ENCODE measurements around the gene AHRR.

The AHRR gene

DNA sequence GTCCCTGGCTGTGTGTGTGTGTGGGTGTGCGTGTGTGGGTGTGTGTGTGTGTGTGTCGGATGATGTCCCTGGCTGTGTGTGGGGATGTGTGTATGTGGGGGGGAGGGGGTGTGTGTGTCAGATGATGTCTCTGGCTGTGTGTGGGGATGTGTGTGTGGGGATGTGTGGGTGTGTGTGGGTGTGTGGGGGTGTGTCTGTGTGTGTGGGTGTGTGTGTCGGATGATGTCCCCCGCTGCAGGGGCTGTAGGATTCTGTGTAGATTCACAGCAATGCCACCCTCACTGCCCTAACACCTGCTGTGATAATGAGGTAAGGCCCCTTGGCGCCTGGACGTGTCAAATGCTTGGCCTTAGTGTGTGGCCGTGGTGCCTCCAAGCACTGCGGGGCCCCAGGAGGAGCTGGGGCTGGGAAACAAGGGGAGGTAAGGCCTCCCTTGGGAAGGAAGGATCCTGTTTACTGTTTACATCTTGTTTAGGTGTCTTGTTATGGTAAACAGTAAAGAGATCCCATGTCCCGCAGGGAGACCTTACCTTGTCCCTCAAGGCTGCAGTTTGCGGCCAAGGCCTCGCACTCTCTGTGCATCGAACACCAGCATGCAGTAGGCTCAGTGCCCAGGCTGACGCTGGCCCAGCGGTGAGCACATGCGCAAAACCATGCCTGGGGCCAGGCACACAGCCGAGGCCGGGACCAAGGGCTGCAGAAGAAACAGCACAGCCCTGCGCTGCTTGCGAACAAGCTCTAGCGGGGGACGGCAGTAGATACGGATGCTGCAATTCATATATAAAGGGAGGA, 24.1 kb downstream of the AHRR start:
- DNase-seq (ENCODE audit: low read depth in 1 of 2, low spot score in 1 of 2): no peak

DNA sequence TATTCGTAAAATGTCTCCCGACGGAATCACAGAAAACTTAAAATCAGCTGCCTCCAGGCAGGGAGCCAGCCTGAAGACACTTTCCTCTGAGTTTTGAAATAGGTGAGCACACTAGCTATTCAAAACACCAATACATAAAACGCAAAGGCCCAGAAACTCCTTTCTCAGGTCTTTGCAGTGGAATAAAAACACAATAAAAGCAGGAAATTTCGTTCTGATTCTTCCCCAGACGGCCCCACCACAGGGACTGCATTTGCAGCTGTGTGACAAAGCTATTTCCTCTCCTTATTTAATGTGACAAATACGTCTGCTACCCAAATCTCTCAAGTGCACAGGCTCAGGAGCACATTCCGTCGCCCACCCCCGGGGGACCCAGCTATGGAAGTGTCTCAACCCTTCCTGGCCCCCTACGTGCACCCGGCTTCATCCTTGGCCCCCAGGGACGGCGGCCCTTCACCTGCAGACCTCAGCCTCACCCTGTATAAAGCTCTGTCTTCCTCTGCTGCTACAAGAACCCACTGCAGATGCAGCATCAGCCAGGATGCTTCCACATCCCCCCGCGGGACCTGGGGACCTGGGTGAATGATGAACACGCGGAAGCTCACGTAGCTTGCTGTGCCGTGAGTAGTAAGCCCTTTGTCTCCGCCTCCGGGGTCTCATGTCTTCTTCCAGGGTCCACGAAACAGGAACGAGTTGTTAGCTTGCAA, 24.9 kb downstream of the AHRR start:
- DNase-seq (ENCODE audit: low read depth in 1 of 2, low spot score in 1 of 2): no peak

DNA sequence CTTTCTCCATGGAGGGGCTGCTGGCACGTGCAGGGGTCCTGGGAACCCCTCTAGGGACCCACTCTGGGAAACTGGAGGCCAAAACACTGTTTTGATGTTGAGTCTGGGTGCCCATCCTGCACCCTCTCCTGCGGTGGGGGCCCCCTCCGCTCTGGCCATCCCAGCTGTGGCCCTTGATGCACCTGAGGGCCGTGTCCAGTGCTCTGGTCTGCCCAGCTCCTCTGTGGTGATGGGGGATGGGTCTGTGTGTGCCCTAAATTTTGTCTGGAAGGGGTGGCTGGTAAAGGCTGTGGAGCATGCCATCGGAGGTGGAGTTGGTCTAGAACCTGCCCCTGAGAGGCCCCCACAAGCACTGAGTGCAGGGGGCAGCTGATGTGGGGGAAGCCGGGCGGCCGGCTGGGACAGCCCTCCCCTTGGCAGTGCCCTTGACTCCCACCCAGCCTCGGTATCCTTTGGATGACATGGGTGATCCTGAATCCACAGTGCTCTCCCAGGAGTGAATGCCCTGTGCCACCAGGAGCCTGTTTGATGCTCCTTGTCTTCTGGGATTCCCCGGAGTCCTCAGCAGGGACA, 26.3 kb downstream of the AHRR start:
- no peak for DNase-seq (ENCODE audit: low read depth in 1 of 2, low spot score in 1 of 2)

DNA sequence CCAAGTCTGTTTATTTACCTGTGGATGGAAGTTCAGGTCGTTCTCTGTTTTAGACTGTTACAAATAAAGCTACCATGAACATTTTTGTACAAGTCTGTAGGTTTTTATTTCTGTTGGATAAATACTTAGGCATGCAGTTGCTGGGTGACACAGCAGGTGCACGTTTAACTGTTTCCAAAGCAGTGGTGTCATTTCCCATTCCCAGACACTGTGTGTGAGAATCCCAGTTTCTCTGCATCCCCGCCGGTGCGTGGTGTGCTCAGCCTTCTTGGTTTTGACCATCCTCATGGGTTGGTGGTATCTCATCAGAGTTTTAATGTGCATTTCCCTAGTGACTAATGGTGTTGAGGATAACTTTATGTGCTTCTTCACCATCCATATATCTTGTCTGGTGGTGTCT, 27.2 kb downstream of the AHRR start:
- DNase-seq (ENCODE audit: low read depth in 1 of 2, low spot score in 1 of 2): no peak

DNA sequence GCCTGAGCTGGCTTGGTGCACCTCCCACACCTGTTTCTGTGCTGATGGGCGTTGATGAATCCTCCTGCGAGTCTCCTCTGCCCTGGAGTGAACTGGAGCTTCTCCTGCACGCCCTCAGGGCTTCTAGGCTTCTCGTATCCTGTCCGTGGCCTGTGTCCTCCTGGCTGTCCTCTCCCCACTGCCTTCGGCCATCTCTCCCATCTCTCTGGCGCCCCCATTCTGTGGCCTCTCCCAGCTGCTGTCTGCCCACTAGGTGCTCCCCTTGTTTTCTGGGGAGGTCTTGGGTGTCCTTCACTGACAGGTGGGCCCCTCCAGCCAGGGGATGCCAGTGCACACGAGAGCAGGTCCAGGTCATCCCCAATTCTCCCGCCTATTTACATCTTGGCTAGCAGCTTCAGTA, 28.8 kb downstream of the AHRR start:
- DNase-seq (ENCODE audit: low read depth in 1 of 2, low spot score in 1 of 2): no peak

DNA sequence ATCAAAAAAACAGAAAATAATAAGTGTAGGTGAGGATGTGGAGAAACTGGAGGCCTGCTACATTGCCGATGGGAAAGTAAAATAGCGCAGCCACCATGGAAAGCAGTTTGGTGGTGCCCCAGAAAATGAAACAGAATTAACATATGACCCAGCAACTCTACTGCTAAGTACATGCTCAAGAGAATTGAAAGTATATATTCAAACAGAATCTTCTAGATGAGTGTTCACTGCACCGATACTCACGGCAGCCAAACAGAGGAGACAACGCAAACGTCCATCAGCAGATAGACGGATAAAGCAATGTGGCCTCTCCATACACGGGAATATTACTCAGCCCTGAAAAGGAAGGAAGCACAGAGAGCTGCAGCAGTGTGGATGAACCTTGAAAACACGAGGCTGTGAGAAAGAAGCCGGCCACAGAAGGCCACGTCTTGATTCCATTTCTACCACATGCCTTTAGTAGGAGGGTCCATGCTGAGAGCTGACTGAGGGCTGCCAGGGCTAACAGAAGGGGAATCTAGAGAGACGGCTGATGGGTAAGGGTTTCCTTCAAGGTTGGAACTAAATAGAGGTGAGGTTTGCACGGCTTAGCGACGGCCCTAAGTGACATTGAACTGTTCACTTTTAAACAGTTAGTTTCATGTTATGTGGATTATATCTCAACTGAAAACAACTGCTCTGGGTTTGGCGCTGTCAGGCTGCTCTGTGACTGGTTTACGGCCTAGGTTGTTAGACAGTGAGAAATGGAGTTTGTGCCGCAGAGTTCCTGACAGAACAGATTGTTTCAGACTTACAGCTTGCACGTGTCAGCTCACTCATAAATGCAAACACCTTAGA, 29.8 kb downstream of the AHRR start:
- DNase-seq (ENCODE audit: low read depth in 1 of 2, low spot score in 1 of 2): no peak

DNA sequence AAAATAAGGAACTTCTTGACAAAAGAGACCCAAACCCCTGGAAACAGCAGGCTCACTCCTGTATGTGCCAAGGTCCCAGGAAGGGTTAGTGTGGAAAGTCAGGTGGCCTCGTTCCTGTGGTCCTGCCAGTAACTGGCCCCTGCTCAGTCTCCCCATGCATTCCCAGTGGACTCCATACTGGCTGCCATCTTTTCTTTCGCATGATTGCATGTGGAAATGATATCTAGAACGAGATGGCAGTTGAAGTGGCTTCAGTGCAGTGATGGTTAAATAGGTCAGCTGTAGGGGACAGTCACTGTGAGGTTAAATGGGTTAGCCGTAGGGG, 30.4 kb downstream of the AHRR start:
- no peak for DNase-seq (ENCODE audit: low read depth in 1 of 2, low spot score in 1 of 2)

DNA sequence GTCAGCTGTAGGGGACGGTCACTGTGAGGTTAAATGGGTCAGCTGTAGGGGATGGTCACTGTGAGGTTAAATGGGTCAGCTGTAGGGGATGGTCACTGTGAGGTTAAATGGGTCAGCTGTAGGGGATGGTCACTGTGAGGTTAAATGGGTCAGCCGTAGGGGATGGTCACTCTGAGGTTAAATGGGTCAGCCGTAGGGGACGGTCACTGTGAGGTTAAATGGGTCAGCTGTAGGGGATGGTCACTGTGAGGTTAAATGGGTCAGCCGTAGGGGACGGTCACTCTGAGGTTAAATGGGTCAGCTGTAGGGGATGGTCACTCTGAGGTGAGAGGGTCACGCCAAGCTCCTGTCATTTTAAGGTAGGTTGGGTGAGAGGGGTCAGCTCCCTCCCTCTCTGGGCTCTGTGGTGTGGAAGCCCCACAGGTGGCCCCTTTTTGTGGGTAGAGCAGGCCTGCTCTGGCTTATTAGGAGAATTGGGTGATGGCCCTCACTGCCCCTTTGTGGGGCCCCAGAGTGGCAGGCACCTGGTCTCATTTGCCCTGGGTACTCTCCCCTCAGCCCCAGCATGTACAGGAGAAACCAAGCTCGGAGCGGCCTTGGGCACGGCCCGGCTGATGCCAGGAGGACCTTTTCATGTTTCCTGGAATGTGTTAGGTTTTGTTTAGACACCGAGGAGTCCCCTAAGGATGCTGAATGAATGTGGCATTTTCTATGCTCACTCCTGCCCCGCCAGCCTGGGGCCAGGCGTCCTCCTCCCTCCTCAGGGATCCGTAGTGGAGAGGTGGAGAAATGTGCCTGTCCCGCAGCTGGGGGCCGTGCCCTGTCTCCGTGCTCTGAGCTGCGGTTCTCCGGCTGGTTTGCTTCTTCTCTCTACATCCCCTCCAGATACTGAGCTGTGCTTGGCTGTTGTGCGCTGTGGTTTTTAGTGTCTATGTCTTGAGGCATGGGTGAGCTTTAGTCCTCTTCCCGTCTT, 31.4 kb downstream of the AHRR start:
- no peak for DNase-seq (ENCODE audit: low read depth in 1 of 2, low spot score in 1 of 2)

DNA sequence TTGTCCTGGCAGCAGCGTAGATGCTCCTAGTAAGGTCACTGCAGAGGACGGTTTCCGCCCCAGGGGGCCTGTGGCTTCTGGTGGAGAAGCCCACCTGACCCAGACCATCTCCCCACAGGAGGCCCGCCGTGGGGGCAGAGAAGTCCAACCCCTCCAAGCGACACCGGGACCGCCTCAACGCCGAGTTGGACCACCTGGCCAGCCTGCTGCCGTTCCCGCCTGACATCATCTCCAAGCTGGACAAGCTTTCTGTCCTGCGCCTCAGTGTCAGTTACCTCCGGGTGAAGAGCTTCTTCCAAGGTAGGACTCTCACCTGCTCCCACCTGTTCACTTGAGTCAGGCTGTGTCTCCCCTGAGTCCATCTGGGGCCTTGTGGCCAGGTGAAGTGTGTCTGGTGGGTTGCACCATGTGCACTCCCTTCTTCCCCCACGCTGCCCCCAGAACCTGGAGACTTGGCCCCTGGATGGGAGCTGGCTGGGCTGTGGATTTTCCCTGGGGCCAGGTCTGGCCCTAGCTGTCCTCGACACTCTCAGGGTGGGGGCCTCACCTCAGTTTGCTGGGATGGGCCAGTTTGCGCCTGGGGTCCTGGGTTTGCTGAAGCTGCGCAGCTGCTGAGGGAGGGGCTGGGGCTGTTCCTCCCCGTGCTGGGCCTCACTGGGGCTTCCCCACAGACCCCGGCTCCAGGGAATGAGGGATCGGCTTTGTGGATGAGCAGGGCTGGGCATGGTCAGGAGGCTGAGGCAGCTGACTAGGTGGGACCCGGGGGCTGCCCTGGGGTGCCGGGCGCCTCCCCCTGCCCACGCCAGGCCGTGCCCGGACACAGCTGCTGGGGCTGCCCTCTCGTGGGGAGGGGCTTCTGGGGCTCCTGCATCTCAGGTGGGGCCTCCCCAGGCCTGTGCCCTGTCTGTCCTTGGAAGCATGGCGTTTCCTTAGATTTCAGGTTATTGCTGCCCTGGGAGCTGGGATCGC, 32.4 kb downstream of the AHRR start:
- DNase-seq (ENCODE audit: low read depth in 1 of 2, low spot score in 1 of 2): no peak

DNA sequence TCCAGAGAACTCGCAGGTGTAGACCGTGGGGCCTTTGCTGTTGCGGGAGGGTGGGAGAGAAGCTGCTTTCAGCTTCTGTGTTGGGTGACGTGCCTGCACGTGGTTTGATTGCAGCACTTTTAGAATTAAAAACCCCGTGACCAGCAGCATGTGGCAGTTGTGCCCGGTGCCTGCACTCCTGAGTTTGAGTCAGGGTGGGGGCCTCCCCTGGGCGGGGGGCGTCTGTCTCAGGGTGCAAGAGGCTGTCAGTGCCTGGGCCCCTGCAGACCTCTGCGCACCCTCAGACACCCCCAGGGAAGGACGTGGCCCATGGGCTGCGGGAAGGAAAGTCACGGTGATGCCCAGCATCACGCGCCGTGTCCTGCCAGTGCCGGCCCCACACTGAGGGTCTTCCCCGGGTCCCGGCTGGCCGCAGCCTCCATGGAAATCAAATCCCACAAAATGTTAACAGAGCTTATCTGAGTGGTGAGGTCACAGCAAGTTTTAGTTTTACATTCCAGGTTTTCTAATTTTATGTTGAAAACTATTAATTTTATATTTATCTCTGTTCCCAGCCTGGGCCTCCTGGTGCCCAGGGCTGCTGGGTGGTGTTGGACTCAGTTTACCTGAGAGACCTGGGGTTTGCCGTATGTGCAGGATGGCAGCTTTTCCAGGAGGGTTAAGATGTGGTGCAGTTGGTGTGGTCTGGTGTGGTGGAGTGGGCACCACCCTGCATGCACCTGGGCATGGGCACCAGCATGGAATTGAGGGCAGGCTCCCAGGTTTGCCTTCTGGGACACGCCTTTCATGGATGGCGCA, 33.3 kb downstream of the AHRR start:
- DNase-seq (ENCODE audit: low read depth in 1 of 2, low spot score in 1 of 2): no peak

DNA sequence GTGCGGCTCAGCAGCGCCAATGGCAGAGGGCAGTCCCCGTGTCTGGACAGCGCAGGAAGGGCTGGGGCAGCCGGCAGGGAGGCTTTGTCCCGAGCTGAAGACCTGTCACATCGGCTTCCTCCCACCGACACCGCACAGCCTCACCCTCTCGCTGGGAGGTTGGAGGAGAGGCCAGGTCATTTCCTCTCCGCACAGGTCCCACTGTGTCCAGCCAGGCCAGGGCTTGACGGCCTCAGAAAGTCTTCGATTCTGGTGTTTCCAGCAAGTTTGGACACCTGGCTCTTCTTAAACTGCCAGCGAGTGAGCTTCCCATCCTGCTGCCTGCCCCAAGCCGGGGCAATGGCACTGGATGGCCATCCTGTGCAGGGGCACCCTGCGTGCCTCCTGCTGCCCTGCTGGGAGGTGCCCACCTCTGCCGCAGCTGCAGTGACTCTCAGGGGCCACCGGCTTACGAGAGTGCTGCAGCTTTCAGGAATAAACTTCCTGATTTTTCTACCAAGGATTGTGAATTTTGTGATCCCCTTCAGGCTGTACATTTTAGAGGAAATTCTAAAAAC, 33.9 kb downstream of the AHRR start:
- DNase-seq (ENCODE audit: low read depth in 1 of 2, low spot score in 1 of 2): no peak

DNA sequence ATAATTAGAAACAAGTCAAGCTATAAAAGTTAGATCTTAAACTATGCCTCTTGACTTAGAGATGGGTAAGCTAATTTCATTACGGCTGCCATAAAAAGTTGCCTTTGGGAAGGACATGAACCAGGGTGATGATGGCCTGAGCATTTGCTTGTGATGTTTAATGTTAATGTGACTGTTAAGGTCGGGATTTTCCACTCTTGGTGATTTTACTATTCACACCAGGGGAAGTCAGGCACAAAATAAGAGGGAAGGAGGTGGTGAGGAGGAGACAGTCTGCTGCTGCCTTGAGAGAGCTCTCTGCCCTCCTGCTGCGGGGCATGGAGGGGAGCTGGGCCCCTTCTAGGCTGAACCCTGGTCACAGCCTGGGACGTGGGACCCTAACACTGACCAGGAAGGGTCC, 34.4 kb downstream of the AHRR start:
- no peak for DNase-seq (ENCODE audit: low read depth in 1 of 2, low spot score in 1 of 2)

DNA sequence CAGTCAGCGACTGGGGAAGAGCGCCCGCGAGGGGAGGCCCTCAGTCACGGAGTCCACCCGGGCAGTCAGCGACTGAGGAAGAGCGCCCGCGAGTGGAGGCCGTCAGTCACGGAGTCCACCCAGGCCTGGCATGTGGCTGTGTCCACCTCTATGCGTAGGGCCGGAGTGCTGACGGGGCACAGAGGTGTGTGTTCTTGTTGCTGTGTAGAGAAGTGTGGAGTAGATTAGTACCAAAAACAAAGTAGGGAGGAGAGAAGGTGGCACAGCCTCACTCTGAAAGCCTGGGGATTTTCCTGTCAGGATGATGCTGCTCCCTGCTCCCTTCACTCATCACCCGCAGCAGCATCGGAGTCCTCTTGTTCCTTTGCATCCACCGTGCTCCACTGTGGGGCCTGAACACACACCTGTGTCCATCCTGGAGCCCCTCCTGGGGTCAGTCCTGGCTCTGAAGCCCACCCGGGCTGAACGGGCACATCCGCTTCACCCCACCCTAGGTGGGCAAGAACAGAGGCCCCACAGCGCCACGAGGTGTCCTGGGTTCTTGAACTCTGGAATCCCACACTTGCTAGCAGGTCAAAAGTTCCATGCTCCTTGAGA, 37.9 kb downstream of the AHRR start:
- no peak for DNase-seq (ENCODE audit: low read depth in 1 of 2, low spot score in 1 of 2)

DNA sequence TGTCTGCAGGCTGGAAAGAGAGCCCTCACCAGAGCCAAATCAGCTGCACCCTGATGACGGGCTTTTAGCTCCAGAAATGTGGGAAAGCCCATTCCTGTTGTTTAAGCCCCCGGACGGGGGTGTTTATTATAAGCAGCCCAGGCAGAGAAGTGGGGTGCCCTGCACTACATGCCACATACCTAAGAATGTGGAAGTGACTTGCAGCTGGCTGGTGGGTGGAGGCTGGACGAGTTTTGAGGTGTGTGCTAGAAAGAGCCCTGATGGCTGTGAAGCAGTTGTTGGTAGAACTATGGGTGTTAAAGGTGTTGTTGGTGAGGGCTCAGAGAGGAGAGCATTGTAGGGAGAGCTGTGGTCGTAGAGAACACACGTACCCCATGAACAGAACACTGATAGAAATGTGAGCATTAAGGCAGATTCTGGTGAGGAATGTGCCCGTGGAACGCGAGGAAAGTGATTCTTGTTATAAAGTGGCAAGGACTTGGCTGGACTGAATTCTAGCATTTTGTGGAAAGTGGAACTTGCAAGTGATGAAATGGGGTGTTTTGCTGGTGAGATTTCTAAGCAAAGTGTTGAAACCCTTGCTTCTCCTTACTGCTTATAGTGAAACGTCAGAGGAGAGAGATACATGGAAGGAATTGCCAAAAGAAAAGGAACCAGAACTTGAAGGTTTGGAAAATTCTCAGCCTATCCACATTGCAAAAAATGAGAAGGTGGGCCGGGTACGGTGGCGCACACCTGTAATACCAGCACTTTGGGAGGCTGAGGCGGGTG, 38.9 kb downstream of the AHRR start:
- no peak for DNase-seq (ENCODE audit: low read depth in 1 of 2, low spot score in 1 of 2)

DNA sequence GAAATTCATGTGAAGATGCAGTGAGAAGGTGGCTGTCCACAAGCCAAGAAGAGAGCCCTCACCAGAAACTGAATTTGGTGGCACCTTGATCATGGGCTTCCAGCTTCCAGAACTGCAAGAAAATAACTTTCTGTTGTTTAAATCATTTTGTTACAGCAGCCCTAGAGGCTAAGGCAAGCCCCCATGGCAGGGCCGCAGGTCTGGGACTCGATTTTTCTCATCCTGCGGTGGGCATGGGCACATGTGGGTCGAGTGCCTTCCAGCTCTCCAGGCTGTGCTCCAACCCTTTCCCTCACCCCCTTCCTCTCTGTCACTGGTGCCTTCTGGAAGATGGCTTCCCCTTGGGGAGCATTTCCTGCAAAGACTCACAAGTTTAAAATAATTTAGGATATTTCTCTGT, 40.7 kb downstream of the AHRR start:
- no peak for DNase-seq (ENCODE audit: low read depth in 1 of 2, low spot score in 1 of 2)

DNA sequence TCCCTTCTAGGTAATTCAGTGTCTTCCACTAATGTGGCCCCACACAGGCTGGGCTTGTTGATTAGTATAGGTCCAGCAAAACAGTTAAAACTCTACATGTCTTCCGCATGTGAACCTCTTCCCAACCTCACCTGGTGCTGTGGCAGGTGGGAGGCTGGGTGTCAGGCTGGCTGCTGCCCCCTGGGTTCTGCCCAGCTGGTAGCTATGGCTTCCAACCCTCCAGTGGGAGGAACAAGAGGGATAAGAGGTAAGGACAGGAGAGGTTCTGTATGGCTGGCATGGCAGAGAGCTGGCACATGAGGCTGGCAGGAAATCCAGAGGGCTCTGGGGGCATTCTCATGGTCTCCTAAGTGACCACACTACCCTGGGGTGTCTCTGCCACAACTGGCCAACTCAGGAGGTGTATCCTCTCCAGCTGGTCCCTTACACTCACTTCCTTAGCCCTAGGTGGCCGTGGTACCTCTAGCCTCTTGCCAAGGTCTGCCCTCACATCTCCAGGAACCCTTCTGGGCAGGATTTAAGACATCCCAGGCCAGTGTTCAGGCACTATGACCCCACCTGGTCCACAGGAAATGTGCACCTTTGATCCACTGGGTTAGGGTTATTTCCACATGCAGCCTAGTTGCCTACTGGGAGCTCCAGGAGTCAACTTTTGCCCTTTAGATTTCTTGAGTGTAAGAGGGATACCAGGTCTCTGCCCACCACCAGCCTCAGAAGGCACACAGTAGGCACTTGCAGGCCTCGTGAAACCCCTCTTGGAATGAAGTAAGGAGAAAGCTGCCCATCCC, 41.7 kb downstream of the AHRR start:
- no peak for DNase-seq (ENCODE audit: low read depth in 1 of 2, low spot score in 1 of 2)

Data from activated CD4-positive, alpha-beta T cell treated with anti-CD3 and anti-CD28 coated beads, Interleukin-2, amount 50 U/mL, for 24 hours (primary cell).